Smooth muscle cell (in vitro differentiated cells): Measurements from ENCODE around the gene GPC2. TPM values are rescaled to one million over a fixed set of nuclear protein-coding genes. Genes with fewer than 3 reads are reported as not detected.

Experiments
- DNase-seq: peaks from one replicate; lab custom pipeline; 2025; ENCODE audit not compliant: unreplicated experiment; lab: John Stamatoyannopoulos, UW
- H2AFZ ChIP-seq: fragments of 200-600 bp; sonication (generic); 2 replicates; pipeline ENCODE4 v1.6.0; 2016; ENCODE audit warnings: antibody characterized with exemption, low read depth, mild to moderate bottlenecking
- H3F3A ChIP-seq: fragments of 200-600 bp; sonication (generic); 2 replicates; pipeline ENCODE4 v1.6.0; 2017; ENCODE audit warnings: antibody characterized with exemption, low read depth
- H3K27ac ChIP-seq: fragments of 200-600 bp; sonication (generic); 2 replicates; pipeline ENCODE4 v1.5.1; 2016; ENCODE audit warnings: low read depth, mild to moderate bottlenecking
- H3K27me3 ChIP-seq: fragments of 200-600 bp; sonication (generic); 2 replicates; pipeline ENCODE4 v1.6.1; 2016; ENCODE audit warnings: low read depth, mild to moderate bottlenecking
- H3K36me3 ChIP-seq: fragments of 200-600 bp; sonication (generic); 2 replicates; pipeline ENCODE4 v1.5.1; 2016; ENCODE audit warnings: low read depth
- H3K4me1 ChIP-seq: fragments of 200-600 bp; sonication (generic); 2 replicates; pipeline ENCODE4 v1.5.1; 2016; ENCODE audit warnings: low read depth
- H3K4me2 ChIP-seq: fragments of 200-600 bp; sonication (generic); 2 replicates; pipeline ENCODE4 v1.6.0; 2016; ENCODE audit warnings: mild to moderate bottlenecking
- H3K4me3 ChIP-seq: fragments of 200-600 bp; sonication (generic); 2 replicates; pipeline ENCODE4 v1.5.1; 2016; ENCODE audit warnings: mild to moderate bottlenecking
- H3K79me2 ChIP-seq: fragments of 200-600 bp; sonication (generic); 2 replicates; pipeline ENCODE4 v1.6.0; 2016; ENCODE audit warnings: low read depth, mild to moderate bottlenecking
- H3K9ac ChIP-seq: fragments of 200-600 bp; sonication (generic); 2 replicates; pipeline ENCODE4 v1.6.0; 2016; ENCODE audit warnings: low read depth
- H3K9me3 ChIP-seq: fragments of 200-600 bp; sonication (generic); replicated peaks from 2 replicates; pipeline ENCODE4 v1.5.1; 2016; ENCODE audit warnings: low read depth
- H4K20me1 ChIP-seq: fragments of 200-600 bp; sonication (generic); 2 replicates; pipeline ENCODE4 v1.6.0; 2016; ENCODE audit warnings: low read depth
- WGBS: methylation state at CpG from one replicate; pipeline ENCODE4 v1.1.7; 2016; ENCODE audit warnings: low lambda C conversion rate; 5-methylcytosine and 5-hydroxymethylcytosine counted together
- polyA plus RNA-seq: library from polyadenylated mRNA; unstranded; fragments of >200 nt; fragmentation: Nextera tagmentation; extraction: Ambion mirVana; gene quantifications from 2 replicates; pipeline ENCODE4 v1.2.1, GENCODE V29; 2016
- total RNA-seq: library from RNA; depleted of rRNA; stranded (reverse); fragments of >200 nt; gene quantifications from 2 replicates; pipeline ENCODE4 v1.2.3, GENCODE V29; 2014
- TF ChIP-seq, protein P1 (sequence below): fragments of 200-600 bp; sonication (generic); IDR thresholded peaks from 2 replicates; pipeline ENCODE4 v1.5.1; 2017; ENCODE audit warnings: borderline replicate concordance, mild to moderate bottlenecking, antibody characterized with exemption; ENCODE audit not compliant: insufficient read depth, poor library complexity, severe bottlenecking

GPC2 gene
- total and polyA plus RNA-seq, 2 experiments from 2014 or later, result 3.2 to 7.1 TPM

DNA sequence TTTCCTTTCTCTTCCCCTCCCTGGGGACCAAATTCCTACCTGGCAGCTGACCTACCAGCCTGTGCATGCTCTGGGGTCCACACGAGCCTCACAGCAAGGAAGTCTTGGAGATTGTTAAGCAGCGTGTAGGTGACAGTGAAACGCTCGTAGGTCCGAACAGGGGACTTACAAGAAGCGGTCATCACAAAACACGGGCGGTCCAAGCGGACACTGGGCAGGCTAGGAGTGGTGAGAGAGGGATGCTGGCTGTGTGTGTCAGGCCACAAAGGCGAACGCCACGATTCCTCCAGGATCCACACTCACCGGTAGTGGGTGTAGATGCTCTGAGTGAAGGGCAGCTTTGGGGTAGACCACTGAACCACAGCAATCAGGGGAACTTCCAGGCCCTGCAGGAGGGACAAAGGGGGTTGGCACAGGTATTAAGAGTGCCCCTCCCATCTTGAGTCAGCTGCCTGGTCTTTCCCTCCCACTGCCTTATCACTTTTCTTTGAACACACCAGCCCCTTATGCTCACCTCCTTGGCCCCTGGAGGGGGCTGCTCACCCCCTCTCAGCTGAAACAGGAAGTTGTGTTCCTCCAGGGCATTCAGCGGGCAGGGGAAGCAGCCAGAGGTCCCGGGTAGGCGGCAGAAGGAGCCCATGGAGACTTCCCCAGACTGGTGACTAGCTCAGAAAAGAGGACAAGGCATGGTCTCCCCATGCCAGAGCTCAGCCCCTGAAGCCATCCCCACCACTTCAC is 20.7 kb downstream of the GPC2 start:
- no peak overlapping the region for H3K4me2 ChIP-seq
- H3K27me3 ChIP-seq, result no peaks in the 10 kb centered on the region
- DNase-seq, result no peak
- H3K9ac ChIP-seq, result no peak overlapping the region
- TF ChIP-seq, protein P1, sequence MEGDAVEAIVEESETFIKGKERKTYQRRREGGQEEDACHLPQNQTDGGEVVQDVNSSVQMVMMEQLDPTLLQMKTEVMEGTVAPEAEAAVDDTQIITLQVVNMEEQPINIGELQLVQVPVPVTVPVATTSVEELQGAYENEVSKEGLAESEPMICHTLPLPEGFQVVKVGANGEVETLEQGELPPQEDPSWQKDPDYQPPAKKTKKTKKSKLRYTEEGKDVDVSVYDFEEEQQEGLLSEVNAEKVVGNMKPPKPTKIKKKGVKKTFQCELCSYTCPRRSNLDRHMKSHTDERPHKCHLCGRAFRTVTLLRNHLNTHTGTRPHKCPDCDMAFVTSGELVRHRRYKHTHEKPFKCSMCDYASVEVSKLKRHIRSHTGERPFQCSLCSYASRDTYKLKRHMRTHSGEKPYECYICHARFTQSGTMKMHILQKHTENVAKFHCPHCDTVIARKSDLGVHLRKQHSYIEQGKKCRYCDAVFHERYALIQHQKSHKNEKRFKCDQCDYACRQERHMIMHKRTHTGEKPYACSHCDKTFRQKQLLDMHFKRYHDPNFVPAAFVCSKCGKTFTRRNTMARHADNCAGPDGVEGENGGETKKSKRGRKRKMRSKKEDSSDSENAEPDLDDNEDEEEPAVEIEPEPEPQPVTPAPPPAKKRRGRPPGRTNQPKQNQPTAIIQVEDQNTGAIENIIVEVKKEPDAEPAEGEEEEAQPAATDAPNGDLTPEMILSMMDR, result no peak
- no peak overlapping the region for H2AFZ ChIP-seq
- H3K4me3 ChIP-seq, result no peak overlapping the region
- H4K20me1 ChIP-seq, result peaks cover 27% of the 10 kb centered on the region
- H3K9me3 ChIP-seq, result no peaks in the 10 kb centered on the region
- no peaks in the 10 kb centered on the region for H3K79me2 ChIP-seq
- WGBS, result 93% methylated on average over 16 of the region's 16 CpGs
- H3K27ac ChIP-seq, result no peak overlapping the region
- no peaks in the 10 kb centered on the region for H3K36me3 ChIP-seq
- H3F3A ChIP-seq, result peaks cover 10% of the 10 kb centered on the region
- peaks cover 9% of the 10 kb centered on the region for H3K4me1 ChIP-seq

DNA sequence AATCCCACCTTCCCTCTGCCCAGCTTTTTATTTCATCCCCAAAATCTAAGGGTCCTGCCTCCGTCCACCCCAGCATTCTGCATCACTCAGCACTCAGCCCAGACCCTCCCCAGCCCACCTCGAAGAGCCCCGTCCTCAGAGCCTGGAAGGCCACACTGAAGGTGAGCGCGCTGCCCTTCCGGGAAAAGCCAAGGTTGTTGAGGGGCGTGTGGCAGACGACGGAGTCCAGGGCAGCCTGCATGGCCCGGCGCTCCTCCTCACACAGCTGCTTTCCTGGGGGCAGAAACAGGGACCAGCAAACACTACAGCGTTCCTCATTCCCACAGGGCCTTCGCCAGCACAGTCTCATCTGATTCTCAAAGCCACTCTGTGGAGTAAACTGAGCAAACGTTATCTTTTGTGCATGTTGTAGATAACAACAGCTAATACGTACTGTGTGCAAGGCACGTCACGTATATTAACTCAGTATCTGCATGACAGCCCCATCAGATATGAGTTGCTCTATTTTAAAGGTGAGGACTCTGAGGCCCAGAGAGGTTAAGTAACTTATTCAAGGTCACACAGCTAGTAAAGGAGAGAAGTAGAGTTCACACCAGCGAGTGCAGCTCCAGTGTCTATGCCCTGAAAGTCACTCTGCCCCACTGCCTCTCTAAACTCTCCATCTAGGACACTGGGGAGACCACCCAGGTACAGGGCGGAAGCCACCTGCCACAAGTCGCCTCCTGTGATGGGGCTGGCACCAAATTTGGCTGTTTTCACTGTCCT is 21.4 kb downstream of the GPC2 start:
- TF ChIP-seq, protein P1, result no peak

DNA sequence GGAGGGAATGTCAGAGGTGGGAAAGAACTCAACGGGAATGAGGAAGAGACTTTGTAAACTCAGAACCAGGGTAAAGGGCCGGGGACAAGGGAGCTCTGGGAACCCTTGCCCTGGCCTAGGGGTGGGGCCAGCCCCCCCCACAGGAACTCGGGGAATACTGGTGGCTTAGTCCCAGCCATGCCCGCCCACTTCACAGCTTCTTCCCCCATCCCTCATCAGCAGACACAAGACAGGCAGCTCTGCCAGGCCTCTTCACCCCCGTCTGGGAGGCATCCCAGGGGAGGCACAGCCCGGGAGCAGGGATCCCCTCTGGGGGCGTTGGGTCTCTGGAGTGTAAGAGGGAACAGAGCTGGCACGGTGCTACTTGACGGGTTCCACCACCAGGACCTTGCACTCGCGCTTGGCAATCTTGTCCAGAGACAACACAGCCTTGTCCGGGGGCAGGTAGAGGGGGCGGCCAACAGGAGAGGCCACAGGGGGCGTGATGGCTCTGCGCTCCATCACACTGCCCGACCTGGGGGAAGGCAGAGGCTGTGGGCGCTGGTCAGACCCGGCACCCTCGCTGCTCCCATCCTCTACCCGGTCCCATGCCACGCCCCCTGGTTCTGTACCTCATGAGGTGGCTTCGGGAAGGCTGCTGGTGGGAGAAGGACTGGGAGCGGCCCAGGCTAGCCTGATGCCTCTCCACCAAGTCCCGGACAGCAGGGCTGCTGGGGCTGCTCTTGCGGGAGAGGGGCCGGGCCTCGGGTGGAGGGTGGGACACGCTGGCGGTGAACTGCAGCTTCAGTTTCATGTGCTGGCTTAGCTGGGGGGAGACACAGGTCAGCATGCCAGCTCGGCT is 22.3 kb downstream of the GPC2 start:
- Histone ChIP-seq H3K9ac (no peak overlapping the region), H3K4me3 (no peak overlapping the region), H3K4me2 (no peak overlapping the region), H3K79me2 (peaks cover 6% of the 10 kb centered on the region), H2AFZ (no peak overlapping the region), H3F3A (peaks cover 10% of the 10 kb centered on the region), H4K20me1 (peaks cover 27% of the 10 kb centered on the region), H3K27ac (no peak overlapping the region), H3K27me3 (no peaks in the 10 kb centered on the region), H3K36me3 (no peaks in the 10 kb centered on the region), H3K4me1 (peaks cover 10% of the 10 kb centered on the region), H3K9me3 (no peaks in the 10 kb centered on the region)
- TF ChIP-seq, protein P1, result no peak
- WGBS, result 88% methylated on average over 30 of the region's 30 CpGs
- DNase-seq, result no peak

More for the DNA sequence above, 21.4 kb downstream of the GPC2 start:
- no peak overlapping the region for H2AFZ ChIP-seq
- H3K27ac ChIP-seq, result no peak overlapping the region
- no peaks in the 10 kb centered on the region for H3K36me3 ChIP-seq
- 89% methylated on average over 20 of the region's 20 CpGs for WGBS
- peaks cover 10% of the 10 kb centered on the region for H3F3A ChIP-seq
- H3K4me2 ChIP-seq, result no peak overlapping the region
- H3K4me3 ChIP-seq, result no peak overlapping the region
- H3K27me3 ChIP-seq, result no peaks in the 10 kb centered on the region
- H4K20me1 ChIP-seq, result peaks cover 27% of the 10 kb centered on the region
- H3K9ac ChIP-seq, result no peak overlapping the region
- H3K9me3 ChIP-seq, result no peaks in the 10 kb centered on the region
- no peaks in the 10 kb centered on the region for H3K79me2 ChIP-seq
- H3K4me1 ChIP-seq, result peaks cover 9% of the 10 kb centered on the region
- DNase-seq, result no peak
